Effector memory CD4-positive, alpha-beta T cell (primary cell): Measurements from ENCODE around the gene DNAJA2.
A peak's percentile ranks its signal among the peaks of the same experiment; 100 is the strongest.

Experiments used
- DNase-seq, 3 donors: peaks; one replicate each; pipeline ENCODE4 v3.0.0-alpha.2; 2020
- H3K27ac ChIP-seq: 2 replicates; pipeline ENCODE4 v1.7.0; 2013; ENCODE audit warnings: mild to moderate bottlenecking, low read length, moderate library complexity; ENCODE audit not compliant: insufficient read depth, poor library complexity, severe bottlenecking
- H3K27me3 ChIP-seq: replicated peaks from 2 replicates; pipeline ENCODE4 v1.7.0; 2013; ENCODE audit warnings: mild to moderate bottlenecking, low read length; ENCODE audit not compliant: insufficient read depth, control insufficient read depth, poor library complexity, severe bottlenecking
- H3K36me3 ChIP-seq: 2 replicates; pipeline ENCODE4 v1.7.0; 2013; ENCODE audit warnings: mild to moderate bottlenecking, low read length, moderate library complexity; ENCODE audit not compliant: control insufficient read depth, insufficient read depth
- H3K4me1 ChIP-seq: 2 replicates; pipeline ENCODE4 v1.7.0; 2013; ENCODE audit warnings: low read length, mild to moderate bottlenecking; ENCODE audit not compliant: control insufficient read depth, insufficient read depth, poor library complexity, severe bottlenecking
- H3K4me3 ChIP-seq: 2 replicates; pipeline ENCODE4 v1.7.0; 2013; ENCODE audit warnings: low read length, low read depth, mild to moderate bottlenecking; ENCODE audit not compliant: insufficient read depth, poor library complexity, severe bottlenecking
- H3K9me3 ChIP-seq: 2 replicates; pipeline ENCODE4 v1.7.0; 2013; ENCODE audit warnings: mild to moderate bottlenecking, low read length, moderate library complexity; ENCODE audit not compliant: control insufficient read depth

DNAJA2 gene

DNA sequence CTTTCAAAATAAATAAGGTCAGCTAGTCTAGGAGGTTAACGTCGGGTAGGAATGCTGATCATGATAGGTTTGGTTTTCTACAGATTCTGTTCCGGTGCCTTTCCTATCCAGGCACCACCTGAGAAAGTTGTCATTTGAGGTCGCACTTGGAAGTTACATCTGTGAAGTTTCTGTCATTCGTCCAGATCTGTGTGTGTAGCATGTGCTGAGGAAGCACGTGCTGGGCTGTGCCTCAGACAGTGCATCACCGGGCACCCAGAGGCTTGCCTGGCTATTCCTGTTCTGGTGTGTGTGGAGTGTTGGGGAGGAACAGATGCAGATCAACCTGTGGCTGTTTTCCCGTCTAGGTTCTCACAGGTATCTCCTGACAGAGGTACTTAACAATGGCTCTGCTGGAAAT is 42.6 kb downstream of the DNAJA2 start:
- no peaks in the 10 kb centered on the region for H3K4me1 ChIP-seq
- DNase-seq = no peak
- H3K36me3 ChIP-seq = no peaks in the 10 kb centered on the region
- H3K4me3 ChIP-seq = no peak overlapping the region
- H3K9me3 ChIP-seq = no peaks in the 10 kb centered on the region
- H3K27me3 ChIP-seq = no peaks in the 10 kb centered on the region
- no peak overlapping the region for H3K27ac ChIP-seq

DNA sequence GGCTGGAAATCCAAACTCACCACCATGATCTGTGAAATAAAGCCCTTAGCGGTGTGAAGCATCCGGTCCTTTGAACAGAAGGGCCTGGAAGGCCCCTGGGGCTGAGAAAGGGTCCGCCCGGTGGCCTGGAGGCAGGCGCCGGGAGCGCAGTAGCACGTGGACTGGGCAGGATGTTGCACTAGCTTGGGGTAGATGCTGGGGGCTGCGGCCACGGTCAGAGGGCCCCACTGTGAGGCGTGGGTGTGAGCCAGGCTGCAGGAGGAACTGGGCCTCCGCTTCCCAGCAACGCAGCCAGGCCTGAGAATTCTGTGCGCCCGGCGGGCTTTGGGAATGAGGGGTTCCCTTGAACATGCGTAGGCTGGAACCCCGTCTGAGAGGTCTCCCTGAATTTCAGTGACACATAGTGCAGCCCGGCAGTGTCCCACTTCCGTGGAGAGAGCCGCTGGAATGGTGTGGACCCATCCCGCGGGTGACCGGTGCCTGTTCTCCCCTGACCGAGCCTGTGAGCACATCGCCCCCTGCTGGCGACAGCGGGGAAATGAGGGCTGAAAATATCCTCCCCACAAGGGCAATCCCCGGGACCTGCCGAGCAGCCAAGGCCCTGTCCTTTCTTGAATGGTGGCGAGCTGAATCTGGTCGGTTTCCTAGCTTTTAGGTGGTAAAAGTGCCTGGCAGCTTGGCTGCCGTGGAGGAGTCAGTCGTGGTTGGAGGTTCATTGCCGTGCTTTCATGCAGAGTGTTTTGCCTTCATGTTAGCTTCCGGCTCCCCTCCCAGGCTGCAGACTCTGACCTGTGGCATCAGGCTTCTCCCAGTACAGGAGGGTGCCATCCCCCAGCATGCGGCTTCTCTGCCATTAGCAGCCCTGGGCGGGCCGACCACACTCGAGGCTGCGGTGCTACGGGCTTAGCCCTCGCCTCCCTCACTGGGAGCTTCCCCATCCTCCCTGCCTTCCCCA is 43.8 kb downstream of the DNAJA2 start:
- H3K36me3 ChIP-seq = no peaks in the 10 kb centered on the region
- peak; percentile 21 to 43 (median 27) for DNase-seq

DNA sequence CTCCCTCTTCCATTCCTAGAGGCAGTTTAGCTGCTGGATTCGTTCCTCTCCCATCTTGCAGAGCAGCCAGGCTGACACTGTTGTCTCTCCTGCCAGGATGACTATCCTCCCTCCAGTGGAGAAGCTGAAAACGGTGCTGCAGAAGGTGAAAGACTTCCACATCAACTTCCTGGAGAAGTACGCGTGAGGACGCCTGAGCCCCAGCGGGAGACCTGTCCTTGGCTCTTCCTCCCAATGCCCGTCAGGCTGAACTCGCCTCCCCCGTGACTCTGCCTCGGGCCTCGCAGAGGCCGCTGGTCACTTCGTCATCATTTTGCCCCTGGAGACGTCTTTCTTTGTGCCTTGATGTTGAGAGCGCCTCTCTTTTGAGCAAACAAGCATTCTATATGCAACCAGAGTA is 44.7 kb downstream of the DNAJA2 start:
- Histone ChIP-seq H3K36me3 (no peaks in the 10 kb centered on the region), H3K27ac (no peak overlapping the region), H3K9me3 (no peaks in the 10 kb centered on the region), H3K4me3 (no peak overlapping the region), H3K27me3 (no peaks in the 10 kb centered on the region), H3K4me1 (no peaks in the 10 kb centered on the region)
- DNase-seq = no peak

More for the DNA sequence above, 43.8 kb downstream of the DNAJA2 start:
- H3K4me1 ChIP-seq = no peaks in the 10 kb centered on the region
- H3K9me3 ChIP-seq = no peaks in the 10 kb centered on the region
- no peak overlapping the region for H3K27ac ChIP-seq
- no peak overlapping the region for H3K4me3 ChIP-seq
- no peaks in the 10 kb centered on the region for H3K27me3 ChIP-seq

DNA sequence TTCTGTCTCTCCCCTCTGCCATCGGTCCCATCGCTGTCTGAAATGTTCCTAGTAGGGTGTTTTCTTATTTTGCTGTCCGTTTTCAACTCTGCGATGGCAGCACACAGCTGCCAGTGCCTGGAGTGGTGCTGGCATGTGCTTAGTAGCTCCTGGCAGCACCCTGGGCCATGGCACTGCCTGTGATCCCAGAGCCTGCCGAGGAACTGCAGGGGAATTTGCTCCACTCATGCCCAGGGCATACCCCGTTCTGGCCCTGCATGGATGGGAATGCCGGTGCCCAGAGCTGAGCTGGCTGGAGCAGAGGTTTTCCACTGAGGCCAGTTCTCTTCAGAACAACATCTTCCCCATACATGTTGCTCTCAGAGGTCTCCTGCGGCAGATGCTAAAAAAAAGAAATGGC is 46.2 kb downstream of the DNAJA2 start:
- Histone ChIP-seq H3K4me3 (no peak overlapping the region), H3K9me3 (no peaks in the 10 kb centered on the region), H3K27ac (no peak overlapping the region), H3K27me3 (no peaks in the 10 kb centered on the region), H3K36me3 (no peaks in the 10 kb centered on the region), H3K4me1 (no peaks in the 10 kb centered on the region)
- no peak for DNase-seq

DNA sequence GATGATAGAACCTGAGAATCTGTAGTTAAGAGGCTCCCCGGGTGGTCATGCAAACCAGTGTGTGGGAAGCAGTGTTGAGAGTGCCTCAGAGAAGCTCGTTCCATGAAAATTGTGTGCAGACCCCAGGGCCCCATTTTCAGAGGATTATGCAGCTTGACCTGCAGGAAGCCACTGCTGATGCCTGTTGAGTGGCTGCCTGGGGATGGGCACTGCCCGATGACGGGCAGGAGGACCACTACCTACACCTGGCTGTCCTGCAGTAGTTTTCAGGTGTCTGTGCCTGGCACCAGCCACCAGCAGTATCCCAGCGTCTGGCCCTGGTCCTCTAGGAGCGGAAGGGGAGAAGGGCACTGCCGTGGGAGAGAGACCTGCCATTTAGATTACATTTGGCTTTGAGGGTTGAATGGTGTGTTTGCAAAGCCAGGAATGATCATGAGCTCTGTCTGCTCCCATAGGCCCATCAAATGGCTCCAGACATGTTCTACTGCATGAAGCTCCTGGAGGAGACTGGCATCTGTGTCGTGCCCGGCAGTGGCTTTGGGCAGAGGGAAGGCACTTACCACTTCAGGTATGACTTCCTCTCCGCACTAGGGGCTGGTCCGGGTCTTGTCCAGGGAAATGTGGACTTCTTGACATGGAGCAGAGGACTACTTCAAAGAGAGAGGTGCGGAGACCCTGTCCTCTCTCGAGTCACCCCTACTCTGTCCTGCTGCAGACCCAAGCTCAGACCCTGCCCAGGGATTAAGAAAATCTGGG is 46.8 kb downstream of the DNAJA2 start:
- Histone ChIP-seq H3K36me3 (no peaks in the 10 kb centered on the region), H3K4me3 (no peak overlapping the region), H3K27ac (no peak overlapping the region), H3K9me3 (no peaks in the 10 kb centered on the region), H3K4me1 (no peaks in the 10 kb centered on the region), H3K27me3 (no peaks in the 10 kb centered on the region)
- DNase-seq = no peak

DNA sequence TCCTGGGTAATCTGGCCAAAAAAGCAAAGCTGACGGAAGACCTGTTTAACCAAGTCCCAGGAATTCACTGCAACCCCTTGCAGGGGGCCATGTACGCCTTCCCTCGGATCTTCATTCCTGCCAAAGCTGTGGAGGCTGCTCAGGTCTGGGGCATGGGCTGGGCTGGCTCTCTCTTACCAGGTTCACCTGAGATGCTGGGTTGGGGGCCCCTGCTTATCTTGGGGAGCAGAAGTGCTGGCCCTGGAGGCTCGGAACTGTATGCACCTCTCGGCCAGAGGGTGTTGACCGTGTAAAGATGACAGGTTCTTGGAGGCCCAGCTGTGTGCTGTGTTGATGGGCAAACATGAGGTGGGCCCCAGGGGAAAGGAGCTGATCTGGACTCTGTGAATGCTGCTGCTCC is 49.1 kb downstream of the DNAJA2 start:
- H3K27ac ChIP-seq = no peak overlapping the region
- no peaks in the 10 kb centered on the region for H3K9me3 ChIP-seq
- no peak for DNase-seq
- no peaks in the 10 kb centered on the region for H3K36me3 ChIP-seq
- no peak overlapping the region for H3K4me3 ChIP-seq
- no peaks in the 10 kb centered on the region for H3K27me3 ChIP-seq
- no peaks in the 10 kb centered on the region for H3K4me1 ChIP-seq

DNA sequence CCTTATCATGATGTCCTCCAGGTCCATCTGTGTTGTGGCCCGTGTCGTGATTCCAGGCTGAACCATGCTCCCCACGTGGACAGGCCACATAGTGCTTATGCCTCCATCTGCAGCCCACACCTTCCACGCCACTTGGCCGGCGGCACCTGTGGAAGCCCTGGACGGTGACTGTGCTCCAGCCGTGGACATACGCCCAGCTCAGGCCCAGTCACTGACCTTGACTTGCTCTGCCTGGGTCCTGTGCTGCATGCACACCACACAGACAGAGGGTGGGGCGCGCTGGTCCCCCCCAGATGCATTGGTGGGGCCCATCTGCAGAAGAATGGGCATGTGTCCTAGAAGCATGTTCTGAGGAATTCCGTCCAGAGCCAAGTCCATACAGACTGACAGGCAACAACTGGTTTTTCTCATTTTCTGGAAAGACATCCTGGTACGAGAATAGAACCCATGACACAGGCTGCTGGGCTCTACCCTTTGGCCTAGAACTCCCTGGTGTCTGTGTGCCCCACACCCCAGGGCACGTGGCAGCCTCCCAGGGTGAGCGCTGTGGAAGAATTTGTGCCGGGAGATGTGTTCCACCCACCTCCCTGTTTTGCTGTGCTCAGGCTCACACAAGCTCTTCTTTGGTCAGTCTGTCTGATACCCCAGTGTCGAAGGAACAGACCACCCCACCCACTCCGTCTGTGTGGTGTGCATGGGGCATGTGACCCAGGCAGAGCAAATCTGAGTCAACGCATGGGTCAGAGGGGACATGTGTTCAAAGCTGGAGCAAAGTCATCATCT is 49.8 kb downstream of the DNAJA2 start:
- no peak overlapping the region for H3K27ac ChIP-seq
- H3K4me1 ChIP-seq = no peaks in the 10 kb centered on the region
- H3K36me3 ChIP-seq = no peaks in the 10 kb centered on the region

DNA sequence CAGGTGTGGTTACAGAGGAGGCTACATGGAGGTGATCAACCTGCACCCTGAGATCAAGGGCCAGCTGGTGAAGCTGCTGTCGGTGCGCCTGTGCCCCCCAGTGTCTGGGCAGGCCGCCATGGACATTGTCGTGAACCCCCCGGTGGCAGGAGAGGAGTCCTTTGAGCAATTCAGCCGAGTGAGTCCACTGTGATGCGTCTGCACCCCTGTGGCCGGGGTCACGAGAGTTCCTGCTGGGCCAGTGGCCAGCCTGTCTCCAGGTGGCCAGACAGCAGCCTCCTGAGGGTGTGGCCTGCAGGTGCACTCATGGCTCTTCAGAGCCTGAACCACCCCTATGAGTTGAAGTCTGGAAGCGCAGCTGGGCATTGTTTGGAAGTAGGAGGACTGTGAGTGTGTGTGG is 51.2 kb downstream of the DNAJA2 start:
- no peak for DNase-seq
- no peaks in the 10 kb centered on the region for H3K9me3 ChIP-seq
- no peaks in the 10 kb centered on the region for H3K36me3 ChIP-seq
- H3K4me1 ChIP-seq = no peaks in the 10 kb centered on the region
- H3K4me3 ChIP-seq = no peak overlapping the region
- no peaks in the 10 kb centered on the region for H3K27me3 ChIP-seq
- H3K27ac ChIP-seq = no peak overlapping the region

More for the DNA sequence above, 49.8 kb downstream of the DNAJA2 start:
- DNase-seq = no peak
- no peaks in the 10 kb centered on the region for H3K27me3 ChIP-seq
- no peak overlapping the region for H3K4me3 ChIP-seq
- no peaks in the 10 kb centered on the region for H3K9me3 ChIP-seq

DNA sequence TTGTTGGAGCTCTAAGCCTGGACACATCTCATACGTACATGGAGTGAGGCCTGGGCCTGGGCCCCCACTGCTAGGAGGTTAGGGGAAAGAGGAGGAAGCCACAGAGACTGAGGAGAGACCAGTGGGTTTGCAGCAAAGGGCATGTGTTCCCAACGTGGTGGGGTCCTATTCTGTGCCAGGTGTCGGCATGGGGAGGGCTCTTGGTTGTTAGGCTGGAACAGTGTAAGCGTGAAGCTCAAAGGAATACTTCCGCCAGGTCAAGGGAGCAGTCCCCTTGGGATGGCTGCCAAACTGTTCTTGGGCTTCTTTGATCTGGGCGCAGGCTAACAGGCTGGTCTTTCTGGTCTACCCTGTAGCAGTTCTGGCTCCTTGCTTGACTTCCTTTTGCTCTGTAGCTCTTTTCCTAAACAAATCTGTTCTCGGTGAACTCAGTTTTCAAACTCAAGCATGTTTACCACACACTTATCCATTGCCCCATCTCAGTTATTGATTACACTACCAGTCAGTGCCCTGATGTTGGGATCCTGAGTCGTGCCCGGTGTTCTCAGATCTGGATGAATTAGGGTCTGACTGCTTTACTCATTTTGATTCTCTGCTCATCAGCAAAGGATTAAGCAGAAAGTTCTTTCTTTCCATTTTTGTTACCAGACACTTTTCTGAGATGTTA is 52.9 kb downstream of the DNAJA2 start:
- no peak for DNase-seq
- Histone ChIP-seq H3K4me1 (no peaks in the 10 kb centered on the region), H3K4me3 (no peak overlapping the region), H3K36me3 (no peaks in the 10 kb centered on the region), H3K27me3 (no peaks in the 10 kb centered on the region), H3K9me3 (no peaks in the 10 kb centered on the region), H3K27ac (no peak overlapping the region)
